NCI-H82 treated with DMSO at 0.1 percent for 48 hours (cell line): ENCODE results near the gene ADAP1.
"Not testable (repeated sequence)": the region's sequence is repeated elsewhere in the genome, so short reads cannot be mapped to it uniquely, and the experiment has no call there.

Experiments used
- DNase-seq: peaks from one replicate; lab custom pipeline; 2025; ENCODE audit not compliant: unreplicated experiment; lab: John Stamatoyannopoulos, UW

ADAP1 gene

GRCh38 chr7:960269-960871, 5.9 kb upstream of the ADAP1 start:
- no peak for DNase-seq

GRCh38 chr7:959740-960139, 5.3 kb upstream of the ADAP1 start:
- not testable (repeated sequence) for DNase-seq

DNA sequence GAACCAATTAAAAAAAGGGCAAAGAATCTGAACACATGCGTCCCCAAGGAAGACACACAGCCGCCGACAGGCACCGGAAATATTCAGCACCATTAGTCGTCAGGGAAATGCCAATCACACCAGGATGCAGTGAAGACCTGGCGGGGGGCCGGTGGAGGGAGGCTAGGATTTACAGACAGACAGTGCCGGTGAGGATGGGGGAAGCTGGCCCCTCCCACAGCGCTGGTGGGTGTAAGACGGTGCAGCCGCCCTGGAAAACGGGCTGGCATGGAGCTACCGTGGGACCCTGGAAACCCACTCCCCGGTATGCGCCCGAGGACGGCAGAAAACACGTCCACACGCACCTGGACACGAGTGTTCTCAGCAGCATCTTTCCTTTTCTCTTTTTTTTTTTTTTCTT, 4.8 kb upstream of the ADAP1 start:
- no peak for DNase-seq

DNA sequence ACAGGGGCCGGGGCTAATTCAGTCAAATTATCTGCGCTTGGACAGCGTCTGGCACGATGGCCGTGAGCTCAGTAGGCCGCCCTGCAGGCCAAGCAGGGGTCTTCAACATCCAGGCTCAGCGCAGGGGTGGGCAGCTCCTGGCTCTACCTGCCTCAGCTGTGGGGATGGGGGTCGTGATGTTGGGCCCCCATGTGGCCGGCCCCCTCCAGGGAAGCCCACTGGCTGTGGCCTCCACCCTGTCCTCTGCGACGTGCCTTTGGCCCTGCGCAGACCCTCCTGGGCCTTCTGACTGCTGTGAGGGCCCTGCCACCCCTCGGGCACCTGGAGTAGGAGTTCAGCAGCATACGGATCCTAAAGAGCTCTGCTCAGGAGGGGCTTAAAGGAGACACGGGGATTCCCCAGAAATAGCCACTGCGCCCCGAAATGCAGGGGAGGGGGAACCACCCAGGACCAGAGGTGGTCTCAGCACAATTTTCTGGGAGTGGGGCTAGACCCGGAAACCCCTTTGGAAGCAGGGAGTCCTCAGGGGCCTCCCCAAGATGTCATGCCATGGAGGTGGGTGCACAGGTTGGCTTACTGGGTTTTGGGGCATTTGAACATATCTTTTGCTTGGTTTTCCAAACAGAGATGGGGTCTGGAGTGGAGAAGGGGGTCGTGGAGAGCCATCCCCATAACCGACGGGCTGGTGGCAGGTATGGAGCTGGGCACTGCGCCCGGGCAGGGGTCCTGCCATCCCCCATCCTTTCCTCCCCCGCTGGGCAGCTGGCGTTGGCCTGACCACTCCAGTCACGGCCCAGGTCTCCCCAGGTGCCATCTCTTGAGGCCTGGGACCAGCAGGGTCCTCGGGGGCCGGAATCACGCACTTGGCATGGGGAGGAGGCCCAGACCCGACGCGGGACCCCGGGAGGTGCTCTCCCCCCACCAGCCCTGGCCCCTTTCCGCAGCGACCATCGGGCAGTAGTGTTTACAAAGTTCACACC, 4.0 kb upstream of the ADAP1 start:
- DNase-seq: no peak

GRCh38 chr7:957418-958220, 3.1 kb upstream of the ADAP1 start:
- no peak for DNase-seq

GRCh38 chr7:956031-956430, 1.6 kb upstream of the ADAP1 start:
- DNase-seq: no peak

GRCh38 chr7:953547-954327, 743 bp downstream of the ADAP1 start:
- DNase-seq: no peak

DNA sequence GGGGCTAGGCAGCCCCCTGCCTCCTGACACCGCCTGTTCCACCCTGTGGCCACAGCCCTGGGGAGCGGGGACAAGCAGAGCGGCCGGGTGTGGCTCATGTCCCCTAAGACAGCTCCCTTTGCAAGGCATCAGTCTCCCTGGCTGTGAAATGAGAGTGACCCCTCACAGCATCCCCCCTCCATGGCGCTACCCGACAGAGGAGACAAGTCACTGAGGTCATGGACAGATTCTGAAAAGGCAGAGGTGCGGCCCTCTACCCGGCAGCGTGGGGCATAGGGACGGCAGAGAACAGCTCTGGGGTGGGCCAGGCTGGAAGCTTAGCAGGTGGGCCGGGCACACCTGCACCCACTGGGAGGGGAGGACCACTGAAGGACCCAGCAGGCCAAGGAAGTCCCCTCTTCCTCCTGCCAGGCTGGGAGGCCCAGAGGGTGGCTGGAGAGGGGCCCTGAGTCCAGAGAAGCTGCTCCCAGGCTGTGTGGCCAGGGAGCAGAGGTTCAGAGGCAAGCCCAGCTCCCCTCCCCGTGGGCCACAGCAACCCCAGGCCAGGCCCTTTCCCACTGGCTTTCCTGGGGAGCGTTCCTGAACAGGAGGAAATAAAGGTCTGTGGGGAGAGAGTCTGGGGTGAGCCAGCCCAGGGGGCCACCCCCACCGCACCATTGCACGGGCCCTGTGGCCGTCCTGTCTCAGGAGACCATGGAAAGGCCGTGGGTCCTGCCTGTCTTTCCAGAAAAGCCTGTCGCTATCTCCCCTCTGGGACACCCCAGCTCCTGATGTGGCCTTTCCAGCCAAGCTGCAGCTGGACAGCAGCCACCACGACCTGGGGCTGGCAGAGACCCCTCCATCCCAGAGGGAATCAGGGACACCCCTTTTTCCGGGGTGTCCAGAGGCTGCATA, 1.7 kb downstream of the ADAP1 start:
- no peak for DNase-seq

GRCh38 chr7:951881-952547, 2.5 kb downstream of the ADAP1 start:
- DNase-seq: no peak

GRCh38 chr7:949021-949934, 5.2 kb downstream of the ADAP1 start:
- DNase-seq: no peak

- no peak for DNase-seq
Observed at GRCh38 chr7:947391-948210, 6.9 kb downstream of the ADAP1 start.

DNA sequence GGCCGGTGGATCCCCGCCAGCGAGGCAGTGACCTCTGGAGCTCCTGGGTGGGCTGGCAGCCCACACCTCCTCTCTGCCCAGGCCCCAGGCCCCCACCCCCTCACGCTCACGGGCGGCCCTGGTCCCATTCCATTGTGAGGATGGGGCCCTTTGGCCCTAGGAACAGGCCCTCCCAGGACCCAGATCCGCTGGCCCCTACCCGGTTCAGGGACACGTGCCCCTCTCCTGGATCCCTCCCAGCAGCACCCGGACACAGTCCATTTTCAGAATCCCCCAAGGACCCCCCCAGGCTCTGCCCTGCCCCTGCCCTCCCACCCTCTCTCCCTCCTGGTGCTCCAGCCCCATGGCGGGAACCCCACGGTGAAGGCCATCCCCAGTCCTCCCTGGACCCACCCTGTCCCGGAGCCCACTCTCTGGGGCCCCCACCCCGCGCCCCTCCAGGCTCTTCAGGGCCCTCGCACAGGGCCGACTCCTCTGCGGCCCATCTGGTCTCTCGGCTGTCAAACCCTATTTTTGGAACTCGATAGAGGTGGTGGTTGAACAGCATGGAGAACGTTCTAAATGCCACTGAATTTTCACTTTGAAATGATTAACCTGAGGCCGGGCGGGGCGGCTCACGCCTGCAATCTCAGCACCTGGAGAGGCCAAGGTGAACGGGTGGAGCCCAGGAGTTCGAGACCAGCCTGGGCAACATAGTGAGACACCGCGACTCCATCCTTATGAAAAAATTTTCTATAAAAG, 8.1 kb downstream of the ADAP1 start:
- DNase-seq: no peak

- DNase-seq: no peak
Observed at GRCh38 chr7:945556-946255, 8.8 kb downstream of the ADAP1 start.

DNA sequence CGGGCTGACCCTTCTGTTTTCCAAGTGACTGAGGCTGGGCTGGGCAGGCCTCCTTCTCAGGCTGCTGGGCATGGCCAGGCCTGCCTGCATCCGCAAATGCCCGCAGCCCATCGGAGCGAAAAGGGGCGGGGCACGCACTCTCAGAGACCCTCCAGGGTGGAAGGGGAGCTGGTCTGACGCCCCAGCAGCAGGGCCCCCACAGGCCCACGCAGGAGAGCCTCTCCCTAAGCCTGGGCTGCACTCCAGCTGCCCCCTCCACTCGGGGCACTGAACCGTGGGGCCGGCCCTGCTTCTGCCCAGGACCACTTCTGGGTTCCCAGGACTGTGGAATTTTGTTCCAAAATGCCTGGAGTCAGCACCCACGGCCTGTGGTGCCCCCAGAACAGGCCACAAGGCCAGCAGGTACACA, 9.3 kb downstream of the ADAP1 start:
- DNase-seq: no peak

- DNase-seq: no peak
Observed at GRCh38 chr7:944744-945143, 9.7 kb downstream of the ADAP1 start.

DNA sequence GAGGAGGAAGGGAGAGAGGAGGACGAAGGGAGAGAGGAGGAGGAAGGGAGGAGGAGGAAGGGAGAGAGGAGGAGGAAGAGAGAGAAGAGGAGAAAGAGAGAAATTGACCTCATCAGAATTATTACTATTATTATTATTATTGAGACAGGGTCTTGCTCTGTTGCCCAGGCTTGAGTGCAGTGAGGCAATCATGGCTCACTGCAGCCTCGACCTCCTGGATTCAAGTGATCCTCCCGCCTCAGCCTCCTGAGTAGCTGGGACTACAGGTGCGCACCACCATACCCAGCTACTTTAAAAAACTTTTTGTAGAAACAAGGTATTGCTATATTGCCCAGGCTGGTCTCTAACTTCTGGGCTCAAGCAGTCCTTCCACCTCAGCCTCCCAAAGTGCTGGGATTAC, 10.7 kb downstream of the ADAP1 start:
- not testable (repeated sequence) for DNase-seq
